ENCODE data around the gene INAFM1. TPM values are rescaled to one million over a fixed set of nuclear protein-coding genes. Genes with fewer than 3 reads are reported as not detected.

INAFM1 gene
- total RNA-seq, 2 experiments from 2014 or later, result 5.0 to 7.6 TPM

DNA sequence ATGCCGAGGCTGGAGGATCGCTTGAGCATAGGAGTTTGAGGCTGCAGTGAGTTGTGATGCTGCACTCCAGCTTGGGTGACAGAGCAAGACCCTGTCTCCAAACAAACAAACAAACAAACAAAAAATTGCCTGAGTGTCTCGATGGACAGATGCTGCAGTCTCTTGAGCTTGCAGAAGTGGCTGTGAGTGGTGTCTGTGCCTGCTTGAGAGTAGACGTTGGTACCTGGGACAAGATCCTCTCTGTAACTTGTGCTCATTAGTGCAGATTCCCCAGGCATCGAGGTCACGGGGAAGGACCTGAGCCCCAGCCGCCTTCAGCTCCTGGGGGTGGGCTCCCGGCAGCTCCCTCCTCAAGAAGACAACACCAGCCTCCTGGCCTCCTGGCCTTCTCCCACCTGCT, 48.7 kb downstream of the INAFM1 start:
- Histone ChIP-seq H3K9me3 (ENCODE audit: low read length) (no peaks in the 10 kb centered on the region), H3K27ac (ENCODE audit: low read depth, low read length, poor library complexity, severe bottlenecking) (no peak overlapping the region), H3K4me3 (ENCODE audit: low read depth, low read length, poor library complexity, severe bottlenecking) (no peak overlapping the region), H4K20me1 (ENCODE audit: insufficient read depth, low read length) (no peaks in the 10 kb centered on the region), H3K4me1 (ENCODE audit: insufficient read depth, low read length, poor library complexity, severe bottlenecking) (no peaks in the 10 kb centered on the region), H3K4me2 (ENCODE audit: low read length) (no peak overlapping the region), H3K9me2 (ENCODE audit: insufficient read depth, low read length) (no peaks in the 10 kb centered on the region), H2AFZ (ENCODE audit: low read length) (no peak overlapping the region), H3K36me3 (ENCODE audit: insufficient read depth, low read length) (no peaks in the 10 kb centered on the region), H3K79me2 (ENCODE audit: insufficient read depth, low read depth, low read length) (no peaks in the 10 kb centered on the region)
- BruUV-seq (replicated peaks), result no TSS peak
- no peak for TF ChIP-seq EZH2phosphoT487 (IDR thresholded peaks at IDR 0.05; ENCODE audit: borderline replicate concordance, low read depth, low read length)
- TF ChIP-seq CTCF (conservative IDR thresholded peaks at IDR 0.05; ENCODE audit: low read length), result no peak
- intact Hi-C loops (cut with micrococcal nuclease; ENCODE audit: unreplicated experiment), result no loop called here
- POLR2A ChIA-PET, result interaction anchor here (0.6 kb wide), 1 partner anchor 127 kb away, joined by 3 read pairs; no protein-coding TSS in a partner anchor
- CTCF ChIA-PET (ENCODE audit: unreplicated experiment), result no interaction called here
- DNase-seq (ENCODE audit: low spot score), result no peak

DNA sequence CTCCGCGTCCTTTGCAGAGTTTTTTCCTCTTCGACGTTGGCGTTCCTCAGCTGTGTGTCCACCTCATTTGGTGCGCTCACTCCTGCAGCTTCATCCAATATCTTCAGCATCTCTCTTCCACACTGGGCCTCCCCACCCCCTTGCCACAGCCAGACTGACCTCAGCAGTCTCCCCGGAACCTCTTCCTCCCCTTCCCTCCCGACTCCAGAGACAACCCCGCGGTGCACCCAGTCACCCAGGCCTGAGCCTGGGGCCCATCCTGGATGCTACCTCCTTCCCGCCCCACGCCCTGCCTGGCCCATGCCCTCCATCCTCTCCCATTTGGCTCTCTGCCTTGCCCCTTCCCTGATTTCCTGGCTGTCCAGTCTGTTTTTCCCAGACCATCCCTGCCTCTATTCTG, 49.2 kb downstream of the INAFM1 start:
- no peaks in the 10 kb centered on the region for H3K9me3 ChIP-seq (ENCODE audit: low read length)
- BruUV-seq (replicated peaks), result no TSS peak
- H3K4me2 ChIP-seq (ENCODE audit: low read length), result no peak overlapping the region
- H3K4me3 ChIP-seq (ENCODE audit: low read depth, low read length, poor library complexity, severe bottlenecking), result no peak overlapping the region
- TF ChIP-seq CTCF (conservative IDR thresholded peaks at IDR 0.05; ENCODE audit: low read length), result no peak
- no peak for TF ChIP-seq EZH2phosphoT487 (IDR thresholded peaks at IDR 0.05; ENCODE audit: borderline replicate concordance, low read depth, low read length)
- no peaks in the 10 kb centered on the region for H4K20me1 ChIP-seq (ENCODE audit: insufficient read depth, low read length)
- intact Hi-C loops (cut with micrococcal nuclease; ENCODE audit: unreplicated experiment), result no loop called here
- no peaks in the 10 kb centered on the region for H3K4me1 ChIP-seq (ENCODE audit: insufficient read depth, low read length, poor library complexity, severe bottlenecking)
- CTCF ChIA-PET (ENCODE audit: unreplicated experiment), result no interaction called here
- no peaks in the 10 kb centered on the region for H3K9me2 ChIP-seq (ENCODE audit: insufficient read depth, low read length)
- no peak overlapping the region for H3K27ac ChIP-seq (ENCODE audit: low read depth, low read length, poor library complexity, severe bottlenecking)
- DNase-seq (ENCODE audit: low spot score), result no peak
- no peak overlapping the region for H2AFZ ChIP-seq (ENCODE audit: low read length)
- H3K79me2 ChIP-seq (ENCODE audit: insufficient read depth, low read depth, low read length), result no peaks in the 10 kb centered on the region
- H3K36me3 ChIP-seq (ENCODE audit: insufficient read depth, low read length), result no peaks in the 10 kb centered on the region
- POLR2A ChIA-PET, result interaction anchor here (0.6 kb wide), 1 partner anchor 127 kb away, joined by 3 read pairs; no protein-coding TSS in a partner anchor

DNA sequence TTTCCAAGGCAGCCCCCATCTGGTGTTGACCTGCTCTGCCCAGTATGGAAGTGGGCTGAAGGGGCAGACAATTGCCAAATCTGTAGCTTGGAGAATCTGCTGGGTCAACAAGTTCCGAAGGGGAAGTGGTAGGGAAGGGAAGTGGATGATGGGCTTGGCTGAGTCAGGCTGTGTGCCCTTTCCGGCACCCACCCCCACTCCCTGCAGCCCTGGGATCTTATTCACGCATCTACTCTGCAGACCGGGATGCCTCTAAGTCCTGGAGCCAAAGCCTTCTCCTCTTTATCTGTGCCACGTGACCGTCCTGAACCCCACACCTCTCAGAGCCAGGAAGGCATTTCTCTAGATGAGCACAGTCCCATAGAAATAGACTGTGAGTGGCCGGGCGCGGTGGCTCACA, 49.8 kb downstream of the INAFM1 start:
- no peak for DNase-seq (ENCODE audit: low spot score)
- Histone ChIP-seq H3K36me3 (ENCODE audit: insufficient read depth, low read length) (no peaks in the 10 kb centered on the region), H3K9me2 (ENCODE audit: insufficient read depth, low read length) (no peaks in the 10 kb centered on the region), H3K79me2 (ENCODE audit: insufficient read depth, low read depth, low read length) (no peaks in the 10 kb centered on the region), H4K20me1 (ENCODE audit: insufficient read depth, low read length) (no peaks in the 10 kb centered on the region), H3K9me3 (ENCODE audit: low read length) (no peaks in the 10 kb centered on the region), H3K4me3 (ENCODE audit: low read depth, low read length, poor library complexity, severe bottlenecking) (no peak overlapping the region), H3K27ac (ENCODE audit: low read depth, low read length, poor library complexity, severe bottlenecking) (no peak overlapping the region), H2AFZ (ENCODE audit: low read length) (no peak overlapping the region), H3K4me2 (ENCODE audit: low read length) (no peak overlapping the region), H3K4me1 (ENCODE audit: insufficient read depth, low read length, poor library complexity, severe bottlenecking) (no peaks in the 10 kb centered on the region)
- ChIA-PET POLR2A (no interaction called here), CTCF (ENCODE audit: unreplicated experiment) (no interaction called here)
- intact Hi-C loops (cut with micrococcal nuclease; ENCODE audit: unreplicated experiment), result no loop called here
- TF ChIP-seq CTCF (conservative IDR thresholded peaks at IDR 0.05; ENCODE audit: low read length) (no peak), EZH2phosphoT487 (IDR thresholded peaks at IDR 0.05; ENCODE audit: borderline replicate concordance, low read depth, low read length) (no peak)
- BruUV-seq (replicated peaks), result no TSS peak

Small RNAs within 50 kb of the gene (microRNA-seq; reads per million reads assigned to microRNA genes)
- gene MIR3190 (ENCODE audit: borderline replicate concordance) (not detected), gene MIR3191 (ENCODE audit: borderline replicate concordance) (not detected)

Small RNAs within 50 kb of the gene (small RNA-seq; reads per million reads assigned to genes)
- not detected for gene MIR3190

Other genes starting within 250 kb of the INAFM1 start
- gene TMEM160, start 226.3 kb upstream of the INAFM1 start, total RNA-seq (2014; rRNA removed; shearing (Covaris generic)), result 82.3 and 105 TPM in 2 replicates
- gene TMEM160, start 226.3 kb upstream of the INAFM1 start, total RNA-seq (2022), result 42.5 and 44.8 TPM in 2 replicates
- 16.6 and 23.0 TPM in 2 replicates for gene ZC3H4, start 161.1 kb upstream of the INAFM1 start, total RNA-seq (2014; rRNA removed; shearing (Covaris generic))
- 76.8 and 80.9 TPM in 2 replicates for gene ZC3H4, start 161.1 kb upstream of the INAFM1 start, total RNA-seq (2022)
- gene SAE1, start 144.1 kb upstream of the INAFM1 start, total RNA-seq (2014; rRNA removed; shearing (Covaris generic)), result 165 and 185 TPM in 2 replicates
- 144 and 150 TPM in 2 replicates for gene SAE1, start 144.1 kb upstream of the INAFM1 start, total RNA-seq (2022)
- gene BBC3, start 43.7 kb upstream of the INAFM1 start, total RNA-seq (2014; rRNA removed; shearing (Covaris generic)), result 6.9 and 8.9 TPM in 2 replicates
- gene BBC3, start 43.7 kb upstream of the INAFM1 start, total RNA-seq (2022), result 10.5 and 13.2 TPM in 2 replicates
- gene CCDC9, start 18.4 kb upstream of the INAFM1 start, total RNA-seq (2014; rRNA removed; shearing (Covaris generic)), result 6.5 and 7.9 TPM in 2 replicates
- 19.3 and 19.7 TPM in 2 replicates for gene CCDC9, start 18.4 kb upstream of the INAFM1 start, total RNA-seq (2022)
- not detected in 2 replicates for gene C5AR1, start 35.0 kb downstream of the INAFM1 start, total RNA-seq (2014; rRNA removed; shearing (Covaris generic))
- 1.1 TPM in 1 of 2 replicates, not detected in the other for gene C5AR1, start 35.0 kb downstream of the INAFM1 start, total RNA-seq (2022)
- gene C5AR2, start 57.3 kb downstream of the INAFM1 start, total RNA-seq (2014; rRNA removed; shearing (Covaris generic)), result 0.70 and 2.9 TPM in 2 replicates
- 2.6 and 3.5 TPM in 2 replicates for gene C5AR2, start 57.3 kb downstream of the INAFM1 start, total RNA-seq (2022)
- 23.0 and 32.2 TPM in 2 replicates for gene DHX34, start 74.4 kb downstream of the INAFM1 start, total RNA-seq (2014; rRNA removed; shearing (Covaris generic))
- gene DHX34, start 74.4 kb downstream of the INAFM1 start, total RNA-seq (2022), result 18.9 and 19.7 TPM in 2 replicates
- not detected in 2 replicates for gene MEIS3, start 144.6 kb downstream of the INAFM1 start, total RNA-seq (2014; rRNA removed; shearing (Covaris generic))
- 0.79 and 1.3 TPM in 2 replicates for gene MEIS3, start 144.6 kb downstream of the INAFM1 start, total RNA-seq (2022)
- gene SLC8A2, start 197.0 kb downstream of the INAFM1 start, total RNA-seq (2014; rRNA removed; shearing (Covaris generic)), result 0.13 TPM in 1 of 2 replicates, not detected in the other
- gene SLC8A2, start 197.0 kb downstream of the INAFM1 start, total RNA-seq (2022), result 0.36 and 0.59 TPM in 2 replicates
- 13.8 and 14.0 TPM in 2 replicates for gene KPTN, start 209.3 kb downstream of the INAFM1 start, total RNA-seq (2014; rRNA removed; shearing (Covaris generic))
- gene KPTN, start 209.3 kb downstream of the INAFM1 start, total RNA-seq (2022), result 11.5 and 13.6 TPM in 2 replicates
- 54.7 and 71.4 TPM in 2 replicates for gene NAPA, start 240.2 kb downstream of the INAFM1 start, total RNA-seq (2014; rRNA removed; shearing (Covaris generic))
- gene NAPA, start 240.2 kb downstream of the INAFM1 start, total RNA-seq (2022), result 56.5 and 63.1 TPM in 2 replicates

All from OCI-LY7 (cell line).